Measurements from ENCODE around the gene STAT5A. TPM values are rescaled to one million over a fixed set of nuclear protein-coding genes. Genes with fewer than 3 reads are reported as not detected.
A peak's percentile ranks its signal among the peaks of the same experiment; 100 is the strongest.

Gene STAT5A
- total and polyA plus RNA-seq, 7 donors, result 8.1 to 31.5 (median 17.3) TPM

- Histone ChIP-seq H3K4me3 (peak overlapping the region; percentile 93), H3K4me1 (peaks cover 41% of the 10 kb centered on the region), H3K27me3 (ENCODE audit: insufficient read depth in 3 of 3, low read length in 2 of 3) (no peaks in the 10 kb centered on the region), H3K27ac (peak overlapping the region; percentile 89), H3K9me3 (no peaks in the 10 kb centered on the region), H3K36me3 (ENCODE audit: insufficient read depth in 1 of 2, low read depth in 1 of 2) (no peaks in the 10 kb centered on the region)
- intact Hi-C loops (cut with DNase I), result loop anchor here (5.0 to 10.0 kb wide), 2 partner anchors 44 to 142 kb away; no protein-coding TSS in a partner anchor
- 0 to 3% (median 2%) methylated on average over 36 to 44 of the region's 44 CpGs for WGBS, 3 donors
- ATAC-seq, result peak; percentile 51 to 64 (median 59)
- peak; percentile 81 to 85 for DNase-seq
- TF ChIP-seq CTCF (IDR thresholded peaks at IDR 0.05), result no peak
Measured at GRCh38 chr17:42276609-42277341, 11.5 kb upstream of the STAT5A start.

- H3K9me3 ChIP-seq, result no peaks in the 10 kb centered on the region
- H3K4me3 ChIP-seq, result peak overlapping the region; percentile 93
- no peak for TF ChIP-seq CTCF (IDR thresholded peaks at IDR 0.05)
- intact Hi-C loops (cut with DNase I), result loop anchor here (5.0 to 10.0 kb wide), 2 partner anchors 45 to 143 kb away; no protein-coding TSS in a partner anchor
- ATAC-seq, result peak in 2 of 4 donors; percentile 6 to 11
- DNase-seq, result no peak
- H3K36me3 ChIP-seq (ENCODE audit: insufficient read depth in 1 of 2, low read depth in 1 of 2), result no peaks in the 10 kb centered on the region
- peak overlapping the region; percentile 89 for H3K27ac ChIP-seq
- peaks cover 36% of the 10 kb centered on the region for H3K4me1 ChIP-seq
- WGBS, 3 donors, result 44 to 51% (median 45%) methylated on average over 6 of the region's 6 CpGs
- no peaks in the 10 kb centered on the region for H3K27me3 ChIP-seq (ENCODE audit: insufficient read depth in 3 of 3, low read length in 2 of 3)
Measured at GRCh38 chr17:42277342-42277712, 11.0 kb upstream of the STAT5A start.

- TF ChIP-seq CTCF (IDR thresholded peaks at IDR 0.05), result no peak
- intact Hi-C loops (cut with DNase I), result loop anchor here (5.0 to 10.0 kb wide), 2 partner anchors 48 to 145 kb away; no protein-coding TSS in a partner anchor
- H3K27me3 ChIP-seq (ENCODE audit: insufficient read depth in 3 of 3, low read length in 2 of 3), result no peaks in the 10 kb centered on the region
Measured at GRCh38 chr17:42279776-42280630, 8.3 kb upstream of the STAT5A start.

GRCh38 chr17:42281571-42282096 is 6.7 kb upstream of the STAT5A start:
- peaks cover 6% of the 10 kb centered on the region for H3K4me1 ChIP-seq
- TF ChIP-seq CTCF (IDR thresholded peaks at IDR 0.05), result no peak
- intact Hi-C loops (cut with DNase I), result no loop called here
- H3K27ac ChIP-seq, result no peak overlapping the region
- H3K4me3 ChIP-seq, result no peak overlapping the region
- WGBS, 3 donors, result 86 to 88% (median 87%) methylated on average over 7 of the region's 7 CpGs
- H3K9me3 ChIP-seq, result no peaks in the 10 kb centered on the region
- no peak for ATAC-seq
- no peaks in the 10 kb centered on the region for H3K36me3 ChIP-seq (ENCODE audit: insufficient read depth in 1 of 2, low read depth in 1 of 2)
- H3K27me3 ChIP-seq (ENCODE audit: insufficient read depth in 3 of 3, low read length in 2 of 3), result no peaks in the 10 kb centered on the region
- peak in 1 of 2 donors; percentile 45 for DNase-seq

More at GRCh38 chr17:42279776-42280630, 8.3 kb upstream of the STAT5A start:
- no peak overlapping the region for H3K27ac ChIP-seq
- DNase-seq (no peak), ATAC-seq (peak in 1 of 4 donors; percentile 34)
- no peaks in the 10 kb centered on the region for H3K9me3 ChIP-seq
- WGBS, 3 donors, result 74 to 85% (median 75%) methylated on average over 4 of the region's 4 CpGs
- H3K36me3 ChIP-seq (ENCODE audit: insufficient read depth in 1 of 2, low read depth in 1 of 2), result no peaks in the 10 kb centered on the region
- H3K4me3 ChIP-seq, result no peak overlapping the region
- H3K4me1 ChIP-seq, result peaks cover 9% of the 10 kb centered on the region
